Prostate gland (tissue), 2 donors: ENCODE measurements around the gene TRIO.

Source experiments
- POLR2A ChIP-seq: fragments of 450-650 bp; IDR thresholded peaks from one replicate; pipeline ENCODE4 v1.6.1; 2016; ENCODE audit warnings: antibody characterized with exemption, mild to moderate bottlenecking
- POLR2AphosphoS5 ChIP-seq: sonication (generic); formaldehyde crosslinking; IDR thresholded peaks from one replicate; pipeline ENCODE4 v1.6.1; 2017; ENCODE audit warnings: antibody characterized with exemption
- TF ChIP-seq, protein P1 (sequence below), 4 experiments: fragments of 200-600 bp in 2 of 4; fragments of 450-650 bp in 2 of 4; sonication (generic) in 2 of 4; IDR thresholded peaks; 1 replicate in 3 of 4; 2 replicates in 1 of 4; pipeline ENCODE4 v1.5.1; 2016 to 2019; ENCODE audit warnings: antibody characterized with exemption in 4 of 4, mild to moderate bottlenecking in 2 of 4, moderate library complexity in 2 of 4

DNA sequence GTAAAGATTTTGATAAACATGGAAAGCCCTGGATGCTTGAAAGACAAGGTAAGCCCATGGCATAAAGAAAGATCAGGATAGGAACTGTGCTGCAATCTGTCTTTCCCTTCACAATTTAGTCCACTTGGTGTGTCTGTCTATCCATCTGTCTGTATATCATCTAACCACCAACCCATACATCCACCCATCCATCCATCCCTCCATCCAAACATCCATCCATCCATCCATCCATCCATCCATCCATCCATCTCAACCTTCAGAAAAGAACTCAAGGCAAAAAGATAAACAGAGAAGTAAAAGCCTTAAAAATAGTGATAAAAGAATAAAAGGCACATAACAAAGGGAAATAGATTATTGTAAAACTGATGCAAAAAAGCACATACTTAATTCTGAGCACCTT is 15.1 kb upstream of the TRIO start:
- TF ChIP-seq POLR2A = no peak
- TF ChIP-seq, protein P1, sequence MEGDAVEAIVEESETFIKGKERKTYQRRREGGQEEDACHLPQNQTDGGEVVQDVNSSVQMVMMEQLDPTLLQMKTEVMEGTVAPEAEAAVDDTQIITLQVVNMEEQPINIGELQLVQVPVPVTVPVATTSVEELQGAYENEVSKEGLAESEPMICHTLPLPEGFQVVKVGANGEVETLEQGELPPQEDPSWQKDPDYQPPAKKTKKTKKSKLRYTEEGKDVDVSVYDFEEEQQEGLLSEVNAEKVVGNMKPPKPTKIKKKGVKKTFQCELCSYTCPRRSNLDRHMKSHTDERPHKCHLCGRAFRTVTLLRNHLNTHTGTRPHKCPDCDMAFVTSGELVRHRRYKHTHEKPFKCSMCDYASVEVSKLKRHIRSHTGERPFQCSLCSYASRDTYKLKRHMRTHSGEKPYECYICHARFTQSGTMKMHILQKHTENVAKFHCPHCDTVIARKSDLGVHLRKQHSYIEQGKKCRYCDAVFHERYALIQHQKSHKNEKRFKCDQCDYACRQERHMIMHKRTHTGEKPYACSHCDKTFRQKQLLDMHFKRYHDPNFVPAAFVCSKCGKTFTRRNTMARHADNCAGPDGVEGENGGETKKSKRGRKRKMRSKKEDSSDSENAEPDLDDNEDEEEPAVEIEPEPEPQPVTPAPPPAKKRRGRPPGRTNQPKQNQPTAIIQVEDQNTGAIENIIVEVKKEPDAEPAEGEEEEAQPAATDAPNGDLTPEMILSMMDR (IDR thresholded peaks at IDR 0.05) = no peak
- no peak for TF ChIP-seq POLR2AphosphoS5
